HL-60/S4 treated with phorbol 12-myristate 13-acetate at 8.2 ng/mL for 4 days and 3 days (cell line): ENCODE measurements around the gene RNF14.

Experiments used
- in situ Hi-C: fragments of 300-500 bp; cut with MboI; formaldehyde crosslinking; loops from 2 replicates; pipeline ENCODE4 v1.15.0; 2022; ENCODE audit warnings: low sequenced_read_pairs

The RNF14 gene

GRCh38 chr5:141945511-141946051 is 23.3 kb upstream of the RNF14 start:
- in situ Hi-C loops, result no loop called here

GRCh38 chr5:141947316-141947715 is 21.6 kb upstream of the RNF14 start:
- in situ Hi-C loops, result no loop called here

GRCh38 chr5:141948812-141949211 is 20.1 kb upstream of the RNF14 start:
- in situ Hi-C loops, result no loop called here

- in situ Hi-C loops, result no loop called here
These were observed 19.4 kb upstream of the RNF14 start for GRCh38 chr5:141949511-141949910.

- in situ Hi-C loops, result loop anchor here (25.0 kb wide), 1 partner anchor 263 kb away; the partner anchor contains the start of gene ARAP3
These were observed 18.5 kb upstream of the RNF14 start for GRCh38 chr5:141950207-141951005.

GRCh38 chr5:141951332-141951781 is 17.5 kb upstream of the RNF14 start:
- in situ Hi-C loops, result loop anchor here (25.0 kb wide), 1 partner anchor 264 kb away; the partner anchor contains the start of gene ARAP3

GRCh38 chr5:141952020-141952419 is 16.9 kb upstream of the RNF14 start:
- in situ Hi-C loops, result loop anchor here (25.0 kb wide), 1 partner anchor 265 kb away; the partner anchor contains the start of gene ARAP3

- in situ Hi-C loops, result loop anchor here (25.0 kb wide), 1 partner anchor 267 kb away; the partner anchor contains the start of gene ARAP3
These were observed 14.7 kb upstream of the RNF14 start for GRCh38 chr5:141954194-141954593.

- in situ Hi-C loops, result loop anchor here (25.0 kb wide), 1 partner anchor 270 kb away; the partner anchor contains the start of gene ARAP3
These were observed 11.4 kb upstream of the RNF14 start for GRCh38 chr5:141957367-141957996.

GRCh38 chr5:141958113-141958512 is 10.8 kb upstream of the RNF14 start, which contains the start of gene PCDH12:
Gene PCDH12 (minus strand): TSS chr5:141958202. CDS start chr5:141957851, 351 bp downstream.
- in situ Hi-C loops, result loop anchor here (25.0 kb wide), 1 partner anchor 271 kb away; the partner anchor contains the start of gene ARAP3

GRCh38 chr5:141958546-141959172 is 10.2 kb upstream of the RNF14 start:
- in situ Hi-C loops, result loop anchor here (25.0 kb wide), 1 partner anchor 271 kb away; the partner anchor contains the start of gene ARAP3

GRCh38 chr5:141960018-141960417 is 8.9 kb upstream of the RNF14 start:
- in situ Hi-C loops, result loop anchor here (25.0 kb wide), 1 partner anchor 273 kb away; the partner anchor contains the start of gene ARAP3

GRCh38 chr5:141960449-141961323 is 8.2 kb upstream of the RNF14 start:
- in situ Hi-C loops, result loop anchor here (25.0 kb wide), 1 partner anchor 273 kb away; the partner anchor contains the start of gene ARAP3

GRCh38 chr5:141961466-141961865 is 7.4 kb upstream of the RNF14 start:
- in situ Hi-C loops, result loop anchor here (25.0 kb wide), 1 partner anchor 274 kb away; the partner anchor contains the start of gene ARAP3

- in situ Hi-C loops, result loop anchor here (25.0 kb wide), 1 partner anchor 276 kb away; the partner anchor contains the start of gene ARAP3
These were observed 5.2 kb upstream of the RNF14 start for GRCh38 chr5:141963701-141964100.

GRCh38 chr5:141965071-141965470 is 3.8 kb upstream of the RNF14 start:
- in situ Hi-C loops, result loop anchor here (25.0 kb wide), 1 partner anchor 278 kb away; the partner anchor contains the start of gene ARAP3

- in situ Hi-C loops, result loop anchor here (25.0 kb wide), 1 partner anchor 279 kb away; the partner anchor contains the start of gene ARAP3
These were observed 2.5 kb upstream of the RNF14 start for GRCh38 chr5:141966275-141966962.

GRCh38 chr5:141966963-141967333 is 2.0 kb upstream of the RNF14 start:
- in situ Hi-C loops, result loop anchor here (25.0 kb wide), 1 partner anchor 280 kb away; the partner anchor contains the start of gene ARAP3
